Stimulated activated CD4-positive, alpha-beta T cell treated with anti-CD3 and anti-CD28 coated beads, TNF-alpha, amount 100 ng/mL, for 4 hours (primary cell): ENCODE measurements around the gene PLCH2.

Experiments
- DNase-seq, 3 experiments: peaks; one replicate each; pipeline ENCODE4 v3.0.0-alpha.2; 2020; ENCODE audit warnings: low read depth in 3 of 3

PLCH2 gene

DNA sequence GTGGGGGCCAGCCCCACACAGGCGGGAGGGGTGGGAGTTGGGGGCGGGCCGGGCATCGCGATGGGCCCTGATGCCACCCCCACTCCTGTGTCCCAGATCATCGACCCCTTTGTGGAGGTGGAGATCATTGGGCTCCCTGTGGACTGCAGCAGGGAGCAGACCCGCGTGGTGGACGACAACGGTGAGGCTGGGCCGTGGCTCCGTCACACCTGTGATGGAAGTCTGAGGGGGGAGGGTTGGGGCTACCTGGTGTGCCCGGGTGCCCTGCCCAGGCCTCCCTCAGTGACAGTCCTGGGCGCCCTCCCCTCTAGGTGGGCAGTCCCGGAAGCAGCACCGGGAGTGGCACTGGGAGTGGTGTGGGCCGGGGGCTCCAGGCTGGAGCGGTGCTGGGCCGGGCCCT is 22.6 kb downstream of the PLCH2 start:
- no peak for DNase-seq

DNA sequence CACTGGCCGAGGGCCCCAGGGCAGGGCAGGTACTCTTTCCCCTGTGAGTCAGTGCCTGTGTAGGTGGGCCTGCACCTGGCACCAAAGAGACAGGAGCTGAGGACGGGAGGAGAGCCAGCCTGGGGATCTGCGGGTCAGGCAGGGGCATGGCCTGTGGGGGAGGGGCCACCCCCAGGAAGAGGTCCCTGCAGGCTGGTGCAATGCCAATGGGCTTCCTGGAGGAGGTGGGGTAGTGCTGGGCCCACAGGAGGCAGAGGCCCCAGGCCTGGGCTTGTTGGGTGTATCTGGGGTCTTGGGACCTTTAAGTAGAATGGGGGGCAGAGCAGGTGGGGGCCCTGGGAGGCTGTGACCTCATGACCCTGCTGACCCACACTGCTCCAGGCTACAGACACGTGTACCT is 23.2 kb downstream of the PLCH2 start:
- no peak for DNase-seq

DNA sequence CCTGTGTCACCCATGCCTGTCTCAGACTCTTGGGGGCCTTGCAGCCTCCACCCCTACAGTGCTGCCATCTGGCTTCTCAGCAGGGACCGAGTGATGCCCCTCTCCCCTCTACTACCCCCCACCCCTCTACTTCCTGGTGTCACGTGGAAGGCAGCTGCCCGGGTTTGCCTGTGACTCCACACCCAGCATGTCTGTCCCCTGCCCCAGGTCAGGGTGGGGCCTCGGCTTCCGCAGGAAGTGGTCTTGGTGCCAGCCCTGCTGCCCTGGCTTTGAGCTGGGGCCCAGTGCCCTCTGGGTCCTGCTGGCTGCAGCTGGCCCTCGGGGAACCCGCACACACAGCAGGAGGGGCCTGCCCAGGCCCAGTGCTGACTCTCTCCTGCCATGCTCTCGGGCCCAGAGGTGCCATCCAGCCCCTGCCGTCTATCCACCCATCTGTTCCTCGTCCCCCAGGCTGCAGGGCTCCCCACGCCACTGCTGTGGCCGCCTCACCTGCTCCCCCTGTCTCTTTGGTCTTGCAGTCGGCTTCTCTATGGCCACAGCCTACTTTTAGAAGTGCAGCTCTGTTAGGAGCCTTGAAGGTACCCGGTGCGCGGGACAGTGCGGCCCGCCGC is 24.0 kb downstream of the PLCH2 start:
- DNase-seq: no peak

DNA sequence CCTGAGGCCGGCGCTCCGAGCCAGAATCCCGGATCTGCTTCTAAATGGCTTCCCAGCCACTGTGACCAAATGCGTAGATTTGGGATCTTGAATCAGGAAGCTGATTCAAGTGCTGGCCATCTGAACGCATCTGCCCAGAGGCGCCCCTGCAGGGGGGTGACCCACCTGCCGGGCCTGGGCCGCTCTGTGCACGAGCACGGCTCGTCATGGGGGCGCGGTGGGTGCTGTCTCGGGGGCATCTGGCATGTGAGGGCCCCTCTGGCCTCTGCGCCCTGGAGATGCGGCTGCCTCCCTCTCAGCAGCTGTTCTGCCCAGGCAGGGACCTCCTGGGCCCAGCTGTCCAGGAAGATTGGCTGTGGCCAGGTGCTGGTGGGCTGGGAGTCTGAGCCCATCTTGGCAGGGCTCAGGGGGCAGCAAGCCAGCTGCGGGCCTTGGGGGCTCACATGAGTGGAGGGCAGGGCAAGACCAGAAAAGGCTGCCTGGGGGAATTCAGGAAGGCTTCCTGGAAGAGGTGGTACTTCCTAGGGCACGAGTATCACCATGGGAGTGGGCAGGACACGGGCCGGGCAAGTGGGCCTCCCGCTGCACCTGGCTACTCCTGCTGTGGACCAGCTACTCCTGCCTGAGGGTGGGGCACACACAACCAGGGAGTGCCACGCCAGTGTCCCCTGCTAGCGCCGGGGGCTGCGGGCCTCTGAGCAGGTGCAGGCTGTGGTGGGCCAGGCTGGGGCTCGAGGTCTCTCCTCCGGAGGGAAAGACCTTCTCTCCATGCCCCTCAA is 25.1 kb downstream of the PLCH2 start:
- no peak for DNase-seq

DNA sequence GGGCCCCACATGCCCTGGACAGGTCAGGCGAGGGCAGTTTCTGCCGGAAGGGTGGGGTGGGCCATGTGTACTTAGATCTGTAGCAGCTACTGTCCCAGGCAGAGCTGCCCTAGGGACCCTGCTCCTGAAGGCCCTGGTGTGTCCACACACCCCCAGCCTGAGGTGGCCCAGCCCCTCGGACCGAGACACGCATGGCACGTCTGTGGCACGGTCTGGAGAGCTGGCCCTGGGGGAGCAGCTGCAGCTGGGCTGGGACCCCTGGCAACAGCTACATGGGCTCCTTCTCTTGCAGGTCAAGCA is 25.7 kb downstream of the PLCH2 start:
- DNase-seq: no peak

DNA sequence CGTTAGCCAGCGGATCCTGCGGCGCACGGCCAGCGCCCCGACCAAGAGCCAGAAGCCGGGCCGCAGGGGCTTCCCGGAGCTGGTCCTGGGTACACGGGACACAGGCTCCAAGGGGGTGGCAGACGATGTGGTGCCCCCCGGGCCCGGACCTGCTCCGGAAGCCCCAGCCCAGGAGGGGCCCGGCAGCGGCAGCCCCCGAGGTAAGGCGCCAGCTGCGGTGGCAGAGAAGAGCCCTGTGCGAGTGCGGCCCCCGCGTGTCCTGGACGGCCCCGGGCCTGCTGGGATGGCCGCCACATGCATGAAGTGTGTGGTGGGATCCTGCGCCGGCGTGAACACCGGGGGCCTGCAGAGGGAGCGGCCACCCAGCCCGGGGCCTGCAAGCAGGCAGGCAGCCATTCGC is 26.1 kb downstream of the PLCH2 start:
- no peak for DNase-seq

DNA sequence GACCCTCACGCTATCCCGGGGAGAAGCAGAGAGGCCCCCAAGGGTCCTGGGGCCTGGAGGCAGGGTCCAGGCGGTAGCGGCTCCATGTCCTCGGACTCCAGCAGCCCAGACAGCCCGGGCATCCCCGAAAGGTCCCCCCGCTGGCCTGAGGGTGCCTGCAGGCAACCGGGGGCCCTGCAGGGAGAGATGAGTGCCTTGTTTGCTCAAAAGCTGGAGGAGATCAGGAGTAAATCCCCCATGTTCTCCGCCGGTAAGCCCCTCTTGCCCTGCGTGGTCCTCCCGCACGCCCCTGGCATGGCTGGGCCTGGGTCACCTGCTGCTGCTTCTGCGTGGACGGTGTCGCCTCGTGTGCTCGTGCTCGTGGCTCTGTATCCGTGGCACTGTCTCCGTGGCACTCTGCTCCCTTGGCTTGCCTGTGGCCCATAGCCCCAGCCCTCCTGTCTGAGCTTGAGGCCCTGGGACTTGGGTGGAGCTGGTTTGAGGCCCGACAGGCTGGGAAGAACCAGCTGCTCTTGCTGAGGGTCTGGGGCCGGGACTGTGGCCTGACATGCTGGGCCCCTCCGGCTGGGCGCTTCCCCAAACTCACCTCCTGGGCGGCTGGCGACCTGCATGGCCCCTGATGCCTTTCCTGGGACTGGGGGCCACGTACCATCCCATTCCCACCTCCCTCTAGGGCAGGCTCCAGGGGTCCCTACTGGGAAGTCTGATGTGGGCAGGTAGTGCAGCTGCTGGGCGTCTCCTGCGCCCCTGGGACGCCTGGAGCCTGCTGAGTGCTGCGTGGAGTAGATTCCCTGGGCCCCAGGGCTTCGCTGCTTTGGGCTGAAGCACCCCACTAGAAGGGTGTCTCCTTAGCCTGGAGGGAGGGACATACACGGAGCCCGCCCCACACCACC is 26.8 kb downstream of the PLCH2 start:
- DNase-seq: no peak

DNA sequence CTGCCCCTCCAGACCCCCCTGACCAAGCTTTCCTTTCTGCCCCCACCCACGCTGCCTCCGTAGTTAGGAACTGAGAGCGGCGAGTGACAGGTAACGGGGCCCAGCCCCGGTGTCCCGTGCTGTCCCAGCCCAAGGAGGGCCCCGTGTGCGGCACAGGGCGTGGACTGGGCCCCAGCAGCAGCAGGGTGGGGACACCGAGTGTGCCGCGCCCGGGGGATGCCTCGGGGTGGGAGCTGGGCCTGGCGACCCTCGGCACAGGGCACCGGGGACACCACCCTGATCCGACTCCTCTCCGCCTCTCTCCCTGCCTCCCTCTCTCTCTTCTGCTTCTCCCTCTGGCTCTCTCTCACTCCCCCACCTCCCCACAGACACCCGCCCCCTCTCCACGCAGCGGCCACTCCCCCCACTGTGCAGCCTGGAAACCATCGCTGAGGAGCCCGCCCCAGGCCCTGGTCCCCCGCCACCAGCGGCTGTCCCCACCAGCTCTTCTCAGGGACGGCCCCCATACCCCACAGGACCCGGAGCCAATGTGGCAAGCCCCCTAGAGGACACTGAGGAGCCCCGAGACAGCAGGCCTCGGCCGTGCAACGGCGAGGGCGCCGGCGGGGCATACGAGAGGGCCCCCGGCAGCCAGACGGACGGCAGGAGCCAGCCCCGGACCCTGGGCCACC is 27.6 kb downstream of the PLCH2 start:
- DNase-seq: no peak

DNA sequence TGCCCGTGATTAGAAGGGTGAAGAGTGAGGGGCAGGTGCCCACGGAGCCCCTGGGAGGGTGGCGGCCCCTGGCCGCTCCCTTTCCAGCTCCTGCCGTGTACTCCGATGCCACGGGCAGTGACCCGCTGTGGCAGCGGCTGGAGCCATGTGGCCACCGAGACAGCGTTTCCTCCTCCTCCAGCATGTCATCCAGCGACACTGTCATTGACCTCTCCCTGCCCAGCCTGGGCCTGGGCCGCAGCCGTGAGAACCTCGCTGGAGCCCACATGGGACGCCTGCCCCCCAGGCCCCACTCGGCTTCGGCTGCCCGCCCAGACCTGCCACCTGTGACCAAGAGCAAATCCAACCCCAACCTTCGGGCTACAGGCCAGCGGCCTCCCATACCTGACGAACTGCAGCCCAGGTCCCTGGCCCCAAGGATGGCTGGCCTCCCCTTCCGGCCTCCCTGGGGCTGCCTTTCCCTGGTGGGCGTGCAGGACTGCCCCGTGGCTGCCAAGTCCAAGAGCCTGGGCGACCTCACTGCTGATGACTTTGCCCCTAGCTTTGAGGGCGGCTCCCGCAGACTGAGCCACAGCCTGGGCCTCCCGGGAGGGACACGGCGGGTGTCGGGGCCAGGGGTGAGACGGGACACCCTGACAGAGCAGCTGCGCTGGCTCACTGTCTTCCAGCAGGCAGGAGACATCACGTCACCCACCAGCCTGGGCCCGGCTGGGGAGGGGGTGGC is 28.3 kb downstream of the PLCH2 start:
- DNase-seq: no peak

DNA sequence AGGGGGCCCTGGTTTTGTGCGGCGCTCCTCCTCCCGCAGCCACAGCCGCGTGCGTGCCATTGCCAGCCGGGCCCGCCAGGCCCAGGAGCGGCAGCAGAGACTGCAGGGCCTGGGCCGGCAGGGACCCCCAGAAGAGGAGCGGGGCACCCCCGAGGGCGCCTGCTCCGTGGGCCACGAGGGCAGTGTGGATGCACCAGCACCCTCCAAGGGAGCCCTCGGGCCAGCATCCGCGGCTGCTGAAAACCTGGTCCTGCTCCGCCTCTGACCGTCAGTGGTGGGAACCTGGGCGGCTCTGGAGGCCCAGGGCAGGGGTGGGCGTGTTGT is 28.8 kb downstream of the PLCH2 start:
- no peak for DNase-seq

DNA sequence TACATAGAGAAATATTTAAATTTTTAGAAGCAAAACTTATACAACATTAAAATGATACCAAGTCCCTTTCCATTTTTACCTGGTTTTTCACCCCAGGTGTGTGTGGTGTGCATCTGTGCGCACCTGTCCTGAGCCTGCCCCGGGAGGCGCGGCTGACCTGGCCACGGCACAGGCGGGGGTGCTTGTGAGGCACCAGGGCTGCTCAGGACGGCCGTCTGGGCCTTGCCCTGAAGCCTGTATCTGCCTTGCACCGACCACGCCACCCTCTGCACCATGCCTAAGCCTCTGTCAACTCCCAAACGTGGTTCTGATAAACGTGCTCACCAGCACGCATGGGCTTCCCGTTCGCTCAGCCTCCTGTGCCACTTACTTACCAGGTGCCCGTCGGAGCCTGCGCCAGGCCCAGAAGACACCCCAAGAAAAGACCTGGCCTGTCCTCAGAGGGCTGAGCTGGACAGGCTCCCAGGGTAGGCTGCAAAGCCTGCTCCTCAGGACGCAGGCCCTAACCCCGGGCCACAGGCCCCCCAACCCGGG is 29.4 kb downstream of the PLCH2 start:
- DNase-seq: no peak

DNA sequence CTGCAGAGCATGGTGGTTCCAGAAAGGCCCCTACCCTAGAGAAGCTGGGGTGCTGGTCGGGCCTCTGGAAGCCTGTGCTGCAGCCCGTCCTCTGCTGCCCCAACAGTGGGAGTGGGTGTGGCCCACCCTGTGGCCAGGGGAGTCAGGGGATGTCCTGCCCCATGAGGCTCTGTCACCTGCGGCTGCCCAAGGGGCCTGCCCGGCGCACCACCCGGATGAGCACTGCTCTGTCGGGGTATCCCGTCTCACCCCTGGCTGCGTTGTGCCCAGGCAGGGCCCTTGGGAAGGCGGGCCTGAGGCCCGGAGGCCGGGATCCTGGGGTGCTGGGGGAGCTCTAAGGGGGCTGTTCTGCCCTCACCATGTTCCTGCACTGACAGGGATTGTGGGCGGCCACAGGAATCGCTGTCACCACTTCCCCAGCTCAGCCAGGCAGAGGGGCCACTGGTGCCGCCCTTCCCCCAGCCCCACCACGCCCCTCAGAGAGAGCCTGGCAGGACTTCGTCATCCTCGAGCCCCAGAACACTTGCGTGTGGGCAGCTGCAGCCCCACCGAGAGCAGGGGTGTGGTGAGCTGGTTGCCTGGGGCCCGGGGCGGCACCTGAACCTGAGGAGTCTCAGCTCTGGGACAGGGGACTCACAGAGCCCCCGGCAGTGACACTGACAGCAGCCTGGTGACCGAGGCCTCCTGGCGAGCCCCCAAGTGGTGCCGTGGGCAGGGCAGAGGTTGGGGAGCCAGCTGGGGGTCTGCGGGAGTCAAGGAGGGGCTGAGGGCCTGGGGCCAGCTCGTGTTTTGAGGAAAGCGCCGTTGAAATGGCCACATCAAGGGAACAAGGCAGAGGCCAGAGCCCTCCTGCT is 30.1 kb downstream of the PLCH2 start:
- no peak for DNase-seq

DNA sequence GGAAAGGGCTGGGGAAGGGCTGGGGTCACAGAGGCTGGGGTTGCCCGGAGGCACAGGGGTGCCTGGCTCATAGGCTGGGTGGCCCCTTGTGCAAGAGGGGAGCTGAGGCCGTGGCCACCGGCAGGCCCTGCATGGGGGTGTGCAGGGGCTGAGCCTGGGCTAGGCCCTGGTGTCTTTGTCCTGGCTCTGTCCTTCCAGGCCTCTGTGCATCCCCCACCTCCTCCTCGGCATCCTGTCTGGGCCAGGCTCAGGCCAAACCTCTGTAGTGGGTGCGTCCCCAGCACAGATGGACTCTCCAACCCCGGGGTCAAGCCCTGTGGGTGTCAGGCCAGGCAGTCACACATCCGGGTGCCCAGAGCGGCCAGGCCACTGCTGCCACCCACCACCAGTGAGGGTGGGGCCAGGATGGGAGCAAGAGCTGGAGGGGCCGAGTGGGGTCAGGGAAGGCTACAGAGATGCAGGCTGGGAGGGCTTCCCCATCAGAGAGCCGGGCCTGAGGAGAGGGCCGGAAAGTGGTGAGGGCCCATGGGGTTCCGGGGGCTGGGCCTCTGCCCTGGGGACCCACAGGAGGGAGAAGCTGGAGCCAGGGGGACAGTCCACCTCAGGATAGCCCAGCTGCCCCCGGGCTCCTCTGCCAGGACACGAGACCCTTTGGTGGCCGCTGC is 30.9 kb downstream of the PLCH2 start:
- DNase-seq: no peak

DNA sequence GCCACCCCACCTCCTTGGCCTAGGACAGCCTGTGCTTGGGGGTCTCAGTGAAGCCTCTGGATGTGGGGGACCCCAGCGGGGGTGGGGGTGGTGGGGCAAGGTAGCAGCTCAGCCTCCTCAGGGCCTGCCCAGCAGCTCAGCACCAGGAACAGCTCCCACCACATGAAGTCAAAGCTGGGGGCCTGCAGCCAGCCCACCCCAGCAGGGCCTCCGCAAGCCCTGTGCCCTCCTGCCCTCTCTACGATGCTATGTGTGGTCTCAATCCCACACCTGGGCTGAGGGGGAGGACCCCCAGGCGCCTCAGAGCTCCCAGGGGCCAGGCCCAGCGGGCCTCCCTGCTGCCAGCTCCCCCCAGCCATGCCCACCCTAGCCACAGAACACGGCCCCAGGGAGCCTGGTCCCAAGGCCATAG is 31.7 kb downstream of the PLCH2 start:
- no peak for DNase-seq

DNA sequence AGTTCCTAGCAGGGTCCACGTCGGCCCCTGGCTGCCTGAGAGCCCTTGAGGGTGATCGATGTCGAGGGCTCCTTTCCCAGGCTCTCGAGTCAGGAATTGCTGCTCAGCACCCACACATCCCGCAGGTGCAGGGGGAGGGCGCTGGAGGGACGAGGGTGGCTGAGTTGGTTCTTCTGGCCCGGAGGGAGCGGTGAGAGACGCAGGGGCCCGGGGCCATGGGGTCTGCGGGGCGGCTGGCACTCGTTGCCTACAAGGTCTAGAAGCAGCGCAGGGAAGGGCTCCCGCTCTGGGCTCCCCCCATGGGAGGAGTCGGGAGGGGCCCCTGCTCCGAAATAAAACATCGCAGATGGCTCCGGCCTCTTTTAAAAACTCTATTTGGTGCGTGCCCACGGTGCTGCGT is 32.1 kb downstream of the PLCH2 start:
- no peak for DNase-seq

DNA sequence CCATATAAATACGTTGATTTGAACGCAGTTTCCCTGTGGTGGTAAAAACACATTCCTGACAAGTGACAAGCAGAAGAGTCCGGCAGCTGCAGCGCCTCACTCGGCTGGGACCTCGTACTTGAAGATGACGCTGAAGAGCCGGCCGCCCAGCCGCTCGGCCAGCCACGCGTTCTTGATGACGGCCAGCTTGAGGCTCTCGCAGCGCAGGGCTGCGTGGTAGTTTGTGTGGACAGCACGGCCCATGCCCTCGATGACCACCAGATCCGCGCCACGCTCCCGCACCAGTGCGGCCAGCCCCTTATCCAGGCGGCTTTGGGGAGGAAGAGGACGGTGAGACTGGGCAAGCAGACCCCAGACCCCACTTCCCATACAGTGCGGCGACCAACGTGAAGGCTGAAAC is 32.7 kb downstream of the PLCH2 start:
- no peak for DNase-seq

DNA sequence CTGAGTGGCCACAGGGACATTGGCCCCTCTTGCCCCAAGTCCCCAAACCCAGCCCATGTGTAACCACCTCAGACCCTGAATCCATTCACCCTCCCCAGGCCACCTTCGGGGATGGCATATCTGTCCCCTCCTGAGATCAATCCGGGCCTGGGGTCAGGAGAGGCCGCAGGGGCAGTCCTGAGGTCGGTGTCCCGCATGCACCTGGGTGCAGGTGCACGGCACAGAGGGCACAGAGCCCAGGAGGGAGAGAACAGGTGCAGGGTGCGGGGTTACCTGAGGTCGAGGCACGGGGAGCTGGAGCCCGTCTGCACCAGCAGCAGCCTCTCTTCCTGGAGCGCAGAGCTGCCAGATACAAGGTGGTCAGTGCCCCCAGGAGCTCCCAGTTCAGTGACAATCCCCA is 33.5 kb downstream of the PLCH2 start:
- no peak for DNase-seq

DNA sequence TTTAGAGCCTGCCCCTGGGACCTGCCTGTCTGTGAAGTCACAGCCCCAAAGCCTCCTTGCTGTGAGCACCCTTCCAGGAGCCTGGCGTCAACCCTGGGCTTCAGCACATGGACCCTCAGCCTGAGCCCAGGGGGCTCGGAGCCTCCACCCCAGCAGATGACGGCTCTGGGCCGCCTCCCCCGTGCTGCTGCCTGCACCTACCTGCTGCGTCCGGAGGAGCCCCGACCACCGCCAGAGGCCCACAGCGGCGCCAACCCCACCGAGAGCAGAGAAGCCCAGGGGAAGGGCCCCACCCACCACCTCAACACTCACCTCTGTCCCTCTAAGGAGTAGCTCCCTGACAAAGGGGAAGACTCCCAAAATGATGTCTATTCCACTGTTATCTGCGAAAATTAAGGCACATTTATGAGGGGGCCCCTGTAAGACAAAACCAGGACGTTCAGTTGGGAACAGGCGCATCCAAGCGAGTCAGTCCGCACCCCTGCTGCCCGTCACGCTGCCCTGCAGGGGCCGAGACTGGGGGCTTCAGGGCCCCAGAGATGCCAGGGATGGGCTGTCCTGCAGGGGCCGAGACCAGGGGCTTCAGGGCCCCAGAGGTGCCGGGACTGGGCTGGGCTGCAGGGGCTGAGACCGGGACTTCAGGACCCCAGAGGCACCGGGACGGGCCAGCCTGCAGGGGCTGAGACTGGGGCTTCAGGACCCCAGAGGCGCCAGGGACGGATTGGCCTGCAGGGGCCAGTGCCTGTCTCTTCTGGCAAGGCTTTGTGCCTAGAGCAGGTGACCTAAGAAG is 34.5 kb downstream of the PLCH2 start:
- no peak for DNase-seq

DNA sequence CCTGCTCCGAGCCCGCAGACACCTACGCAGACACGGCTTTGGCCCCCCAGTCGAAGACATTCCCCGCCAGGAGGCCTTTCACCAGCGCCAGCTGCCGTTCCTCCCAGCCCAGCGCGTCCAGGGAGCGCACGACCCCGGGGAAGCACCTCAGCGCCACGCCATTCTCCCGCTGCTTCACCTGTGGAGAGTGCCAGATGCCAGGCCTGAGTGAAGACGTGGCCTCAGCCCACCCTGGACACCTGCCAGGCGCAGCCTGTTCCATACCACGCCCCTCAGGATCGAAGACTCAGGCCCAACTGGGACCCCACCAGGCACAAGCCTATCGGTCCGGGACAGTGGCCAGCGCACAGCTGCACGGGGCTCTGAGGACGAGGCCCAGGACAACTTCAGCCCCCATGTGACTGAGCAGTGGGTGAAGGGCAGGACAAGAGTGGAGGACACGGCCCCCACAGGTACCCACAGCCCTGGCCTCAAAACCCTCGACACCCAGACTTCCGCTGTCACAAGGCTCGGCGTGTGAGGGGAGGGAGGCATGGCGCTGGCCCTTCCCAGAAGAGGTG is 36.9 kb downstream of the PLCH2 start:
- DNase-seq: no peak
